Skeletal muscle tissue (tissue), 4 donors: Measurements from ENCODE around the gene EIF2B2. TPM values are rescaled to one million over a fixed set of nuclear protein-coding genes. Genes with fewer than 3 reads are reported as not detected.
"Not testable (repeated sequence)": the region's sequence is repeated elsewhere in the genome, so short reads cannot be mapped to it uniquely, and the experiment has no call there.

Experiments used
- H3K27ac ChIP-seq: one replicate; pipeline ENCODE4 v1.7.0; 2013; ENCODE audit warnings: mild to moderate bottlenecking, low read depth, low read length, inconsistent platforms
- H3K27me3 ChIP-seq, 3 donors: one replicate each; pipeline ENCODE4 v1.7.0; 2013; ENCODE audit warnings: low read length in 3 of 3; ENCODE audit not compliant: control insufficient read depth in 3 of 3, insufficient read depth in 3 of 3
- H3K36me3 ChIP-seq, 3 donors: one replicate each; pipeline ENCODE4 v1.7.0; 2013; ENCODE audit warnings: low read length in 3 of 3; ENCODE audit not compliant: control insufficient read depth in 3 of 3, insufficient read depth in 3 of 3
- H3K4me1 ChIP-seq, 3 donors: one replicate each; pipeline ENCODE4 v1.7.0; 2013; ENCODE audit warnings: low read length in 3 of 3, mild to moderate bottlenecking in 3 of 3; ENCODE audit not compliant: control insufficient read depth in 3 of 3, insufficient read depth in 3 of 3
- H3K4me3 ChIP-seq, 3 donors: one replicate each; pipeline ENCODE4 v1.7.0; 2013; ENCODE audit warnings: low read length in 3 of 3
- H3K9ac ChIP-seq, 3 donors: one replicate each; pipeline ENCODE4 v1.7.0; 2013; ENCODE audit warnings: low read length in 3 of 3, mild to moderate bottlenecking in 3 of 3, moderate library complexity in 2 of 3, low read depth in 1 of 3
- H3K9me3 ChIP-seq, 3 donors: one replicate each; pipeline ENCODE4 v1.7.0; 2013; ENCODE audit warnings: low read length in 3 of 3; ENCODE audit not compliant: control insufficient read depth in 3 of 3
- total RNA-seq: library from RNA; depleted of rRNA; stranded (reverse); fragments of >200 nt; gene quantifications from one replicate; pipeline ENCODE4 v1.2.3, GENCODE V29; 2014
- donor health status: Osteomylitis.

EIF2B2 gene
- total RNA-seq, 1 donor from 2014 or later = 18.8 TPM

DNA sequence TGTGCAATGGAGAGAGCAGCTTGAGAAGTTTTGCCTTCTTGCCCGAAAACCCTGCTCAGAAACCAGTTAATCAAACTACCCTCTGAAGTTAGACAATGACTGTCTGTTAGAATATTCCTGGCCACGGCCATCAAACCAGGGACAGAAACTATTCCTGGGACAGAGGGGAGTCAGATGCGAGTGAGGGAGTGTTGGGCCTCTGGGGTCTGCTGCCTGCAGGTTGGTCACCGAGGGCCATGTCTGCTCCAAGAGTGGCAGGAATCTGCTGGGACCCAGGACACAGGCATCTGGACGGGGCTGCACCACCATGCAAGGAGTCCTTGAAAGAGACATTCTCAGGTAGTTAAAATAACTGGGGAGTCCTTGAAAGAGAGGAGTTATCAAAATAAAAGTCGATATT is 16.9 kb upstream of the EIF2B2 start:
- no peaks in the 10 kb centered on the region for H3K36me3 ChIP-seq
- no peak overlapping the region for H3K4me3 ChIP-seq
- H3K9ac ChIP-seq = no peak overlapping the region
- peaks cover 15 to 25% (median 23%) of the 10 kb centered on the region in 3 donors for H3K4me1 ChIP-seq
- H3K27ac ChIP-seq = no peak overlapping the region
- H3K9me3 ChIP-seq = no peaks in the 10 kb centered on the region
- no peaks in the 10 kb centered on the region for H3K27me3 ChIP-seq

DNA sequence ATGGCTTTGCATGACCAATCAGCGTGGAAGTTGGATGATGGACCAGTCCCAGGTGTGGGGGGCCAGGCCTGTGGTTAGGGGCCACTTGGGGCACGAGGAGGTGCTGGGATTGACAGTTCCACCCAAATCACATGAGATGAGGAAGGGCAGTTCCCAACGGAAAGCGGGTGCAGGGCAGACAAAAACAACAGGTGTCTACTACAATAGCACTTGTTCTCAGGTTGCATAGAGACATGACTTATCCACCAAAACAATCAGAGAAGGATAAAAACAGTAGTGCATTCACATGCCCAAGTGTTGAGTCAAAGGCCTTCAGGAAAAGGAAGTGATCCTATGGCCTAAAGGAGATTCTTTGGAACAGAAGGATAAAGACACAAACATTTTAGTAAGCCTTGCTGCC is 14.6 kb upstream of the EIF2B2 start:
- Histone ChIP-seq H3K4me3 (peak overlapping the region in 1 of 3 donors; percentile 29), H3K36me3 (no peaks in the 10 kb centered on the region), H3K9me3 (no peaks in the 10 kb centered on the region), H3K27ac (peak overlapping the region; percentile 56), H3K27me3 (no peaks in the 10 kb centered on the region), H3K9ac (no peak overlapping the region), H3K4me1 (peaks cover 2 to 13% (median 12%) of the 10 kb centered on the region in 3 donors)

DNA sequence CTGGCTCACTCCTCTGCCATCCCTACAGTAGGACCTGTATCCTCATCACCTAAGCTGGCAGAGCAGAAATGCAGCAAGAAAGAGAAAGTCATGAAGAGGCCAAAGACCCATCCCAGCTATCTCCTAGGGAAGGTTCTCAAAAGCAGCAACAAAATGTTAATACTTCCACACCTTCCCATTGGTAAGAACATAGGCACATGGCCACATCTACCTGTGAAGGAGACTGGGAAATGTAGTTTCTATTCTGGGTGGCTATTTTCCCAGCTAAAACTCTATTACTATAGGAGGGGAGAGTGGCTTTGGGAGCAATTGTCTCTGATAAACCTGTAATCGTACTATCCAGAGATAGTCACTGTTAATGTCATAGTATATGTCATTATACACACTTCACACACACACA is 13.7 kb upstream of the EIF2B2 start:
- no peak overlapping the region for H3K9ac ChIP-seq
- no peaks in the 10 kb centered on the region for H3K9me3 ChIP-seq
- H3K4me3 ChIP-seq = no peak overlapping the region
- H3K4me1 ChIP-seq = peaks cover 2 to 13% (median 12%) of the 10 kb centered on the region in 3 donors
- H3K36me3 ChIP-seq = no peaks in the 10 kb centered on the region
- no peaks in the 10 kb centered on the region for H3K27me3 ChIP-seq
- H3K27ac ChIP-seq = no peak overlapping the region

DNA sequence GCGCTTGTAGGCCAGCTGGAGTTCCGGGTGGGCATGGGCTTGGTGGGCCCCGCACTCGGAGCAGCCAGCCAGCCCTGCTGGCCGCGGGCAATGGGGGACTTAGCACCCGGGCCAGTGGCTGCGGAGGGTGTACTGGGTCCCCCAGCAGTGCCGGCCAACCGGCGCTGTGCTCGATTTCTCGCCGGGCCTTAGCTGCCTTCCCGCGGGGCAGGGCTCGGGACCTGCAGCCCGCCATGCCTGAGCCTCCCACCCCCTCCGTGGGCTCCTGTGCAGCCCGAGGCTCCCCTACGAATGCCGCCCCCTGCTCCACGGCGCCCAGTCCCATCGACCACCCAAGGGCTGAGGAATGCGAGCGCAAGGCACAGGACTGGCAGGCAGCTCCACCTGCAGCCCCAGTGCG is 8.5 kb upstream of the EIF2B2 start:
- H3K36me3 ChIP-seq, H3K27ac ChIP-seq, H3K9me3 ChIP-seq, H3K4me3 ChIP-seq, H3K4me1 ChIP-seq, H3K9ac ChIP-seq, H3K27me3 ChIP-seq: not testable (repeated sequence)

DNA sequence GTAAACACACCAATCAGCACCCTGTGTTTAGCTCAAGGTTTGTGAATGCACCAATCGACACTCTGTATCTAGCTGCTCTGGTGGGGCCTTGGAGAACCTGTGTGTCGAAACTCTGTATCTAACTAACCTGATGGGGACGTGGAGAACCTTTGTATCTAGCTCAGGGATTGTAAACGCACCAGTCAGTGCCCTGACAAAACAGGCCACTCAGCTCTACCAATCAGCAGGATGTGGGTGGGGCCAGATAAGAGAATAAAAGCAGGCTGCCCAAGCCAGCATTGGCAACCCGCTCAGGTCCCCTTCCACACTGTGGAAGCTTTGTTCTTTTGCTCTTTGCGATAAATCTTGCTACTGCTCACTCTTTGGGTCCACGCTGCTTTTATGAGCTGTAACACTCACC is 6.9 kb upstream of the EIF2B2 start:
- H3K27ac ChIP-seq, H3K9me3 ChIP-seq, H3K4me1 ChIP-seq, H3K27me3 ChIP-seq, H3K36me3 ChIP-seq, H3K4me3 ChIP-seq, H3K9ac ChIP-seq: not testable (repeated sequence)

DNA sequence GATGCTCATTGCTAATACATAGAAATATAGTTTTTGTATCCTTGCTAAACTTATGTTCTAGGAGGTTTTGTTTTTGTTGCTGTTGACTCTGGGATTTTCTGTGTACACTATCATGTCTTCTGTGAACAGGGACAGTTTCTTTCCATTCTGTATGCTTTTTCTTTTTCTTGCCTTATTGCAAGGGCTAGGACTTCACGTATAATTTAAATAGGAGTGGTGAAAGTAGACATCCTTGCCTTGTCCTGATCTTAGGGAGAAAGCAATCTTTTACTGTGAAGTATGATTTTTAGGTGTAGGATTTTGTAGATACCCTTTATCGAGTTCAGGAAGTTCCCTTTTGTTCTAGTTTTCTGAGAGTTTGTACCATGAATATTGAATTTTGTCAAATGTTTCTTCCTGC is 1.5 kb upstream of the EIF2B2 start:
- Histone ChIP-seq H3K9me3 (no peaks in the 10 kb centered on the region), H3K27me3 (no peaks in the 10 kb centered on the region), H3K27ac (no peak overlapping the region), H3K4me3 (no peak overlapping the region), H3K4me1 (peaks cover 14 to 17% (median 15%) of the 10 kb centered on the region in 3 donors), H3K36me3 (peaks cover 8 to 11% (median 10%) of the 10 kb centered on the region in 3 donors), H3K9ac (no peak overlapping the region)

DNA sequence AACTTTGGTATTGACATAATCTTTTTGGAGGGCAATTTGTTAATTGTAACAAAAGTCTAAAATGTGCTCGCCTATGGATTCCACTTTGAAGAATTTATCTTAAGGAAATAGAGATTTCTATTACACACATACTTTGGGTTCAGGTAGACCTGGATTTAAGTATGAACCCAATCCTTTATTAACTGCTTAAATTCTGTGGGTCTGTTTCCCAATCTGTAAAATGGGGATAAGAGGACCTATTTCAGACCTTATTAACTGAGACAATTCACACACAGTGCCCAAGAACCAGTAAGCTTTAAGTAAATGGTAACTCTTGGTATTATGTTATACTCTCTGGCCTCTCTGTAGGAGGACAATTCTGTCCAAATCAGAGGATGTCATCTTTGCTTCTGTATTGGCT is 822 bp upstream of the EIF2B2 start:
- Histone ChIP-seq H3K4me3 (peak overlapping the region; percentile 93 to 99 (median 99)), H3K4me1 (peaks cover 14 to 17% (median 15%) of the 10 kb centered on the region in 3 donors), H3K27ac (peak overlapping the region; percentile 88), H3K27me3 (no peaks in the 10 kb centered on the region), H3K9me3 (no peaks in the 10 kb centered on the region), H3K36me3 (peaks cover 14 to 17% (median 16%) of the 10 kb centered on the region in 3 donors), H3K9ac (peak overlapping the region; percentile 91 to 97 (median 95))

DNA sequence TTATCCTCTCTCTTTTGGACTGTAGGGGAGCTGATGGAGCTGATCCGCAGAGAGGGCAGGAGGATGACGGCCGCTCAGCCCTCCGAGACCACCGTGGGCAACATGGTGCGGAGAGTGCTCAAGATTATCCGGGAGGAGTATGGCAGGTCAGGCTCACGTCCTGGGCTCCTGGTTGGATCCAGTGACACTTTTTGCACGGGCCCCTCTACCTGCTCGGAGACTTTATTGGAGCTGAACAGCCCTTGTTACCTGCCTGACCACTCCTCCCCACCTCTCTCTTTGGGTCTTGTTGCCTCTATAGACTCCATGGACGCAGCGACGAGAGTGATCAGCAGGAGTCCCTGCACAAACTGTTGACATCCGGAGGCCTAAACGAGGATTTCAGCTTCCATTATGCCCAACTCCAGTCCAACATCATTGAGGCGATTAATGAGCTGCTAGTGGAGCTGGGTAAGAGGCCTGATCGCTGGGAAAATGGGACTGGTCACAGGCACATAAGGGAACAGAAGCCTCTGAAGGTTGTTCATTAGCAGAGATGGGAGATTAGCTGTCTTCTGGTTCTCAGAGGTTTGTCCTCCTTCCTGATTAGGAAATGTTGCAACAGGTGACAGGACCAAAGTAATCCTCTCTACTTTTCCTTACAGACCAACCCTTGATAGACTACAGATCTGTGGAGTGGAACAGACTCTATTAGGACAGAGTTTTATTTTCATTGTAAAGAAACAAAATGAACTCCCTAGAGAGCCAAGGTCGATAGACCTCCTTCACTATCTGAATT is 718 bp downstream of the EIF2B2 start:
- peaks cover 26 to 32% (median 29%) of the 10 kb centered on the region in 3 donors for H3K36me3 ChIP-seq
- H3K9me3 ChIP-seq = no peaks in the 10 kb centered on the region
- peak overlapping the region; percentile 95 to 97 (median 96) for H3K9ac ChIP-seq
- no peaks in the 10 kb centered on the region for H3K27me3 ChIP-seq
- H3K4me3 ChIP-seq = peak overlapping the region; percentile 93 to 99 (median 99)
- peaks cover 14 to 17% (median 15%) of the 10 kb centered on the region in 3 donors for H3K4me1 ChIP-seq
- peak overlapping the region; percentile 88 for H3K27ac ChIP-seq

DNA sequence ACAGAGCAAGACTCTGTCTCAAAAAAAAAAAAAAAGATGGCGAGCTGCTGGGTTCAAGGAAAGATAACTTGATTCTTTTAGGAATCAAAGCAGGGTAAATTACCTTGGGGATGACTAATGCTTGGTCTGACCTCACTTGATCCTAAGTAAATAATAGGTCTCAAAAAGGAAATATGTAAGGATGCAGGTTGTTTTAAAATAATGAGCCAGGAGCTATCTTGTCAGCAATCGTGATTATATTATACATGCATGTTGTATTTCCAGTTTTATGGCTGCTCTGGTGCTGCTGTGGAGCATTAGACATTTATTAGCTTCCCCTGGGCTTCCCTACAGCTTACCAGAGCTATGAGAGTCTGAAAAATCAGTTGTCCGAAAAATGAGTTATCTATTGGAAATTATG is 2.6 kb downstream of the EIF2B2 start:
- Histone ChIP-seq H3K9me3 (no peaks in the 10 kb centered on the region), H3K4me1 (peaks cover 14 to 17% (median 15%) of the 10 kb centered on the region in 3 donors), H3K36me3 (peaks cover 37 to 51% (median 41%) of the 10 kb centered on the region in 3 donors)

DNA sequence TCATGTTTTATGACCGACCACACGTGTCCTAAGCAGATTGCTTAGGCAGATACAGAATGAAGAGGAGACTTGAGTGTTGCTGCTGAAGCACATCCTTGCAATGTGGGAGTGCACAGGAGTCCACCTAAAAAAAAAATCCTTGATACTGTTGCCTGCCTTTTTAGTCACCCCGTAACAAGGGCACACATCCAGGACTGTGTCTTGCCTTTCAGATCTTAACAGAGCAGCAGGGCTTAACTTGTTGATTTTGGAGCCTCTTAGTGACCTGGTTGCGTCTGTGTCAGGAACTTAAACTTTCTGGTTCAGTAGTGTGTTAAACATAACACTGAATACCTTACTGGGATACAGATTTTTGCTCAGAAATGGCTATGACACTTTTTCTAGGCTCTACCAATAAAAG is 6.5 kb downstream of the EIF2B2 start:
- no peaks in the 10 kb centered on the region for H3K9me3 ChIP-seq
- no peak overlapping the region for H3K4me3 ChIP-seq
- no peaks in the 10 kb centered on the region for H3K27me3 ChIP-seq
- H3K36me3 ChIP-seq = peaks cover 43 to 58% (median 53%) of the 10 kb centered on the region in 3 donors
- H3K27ac ChIP-seq = no peak overlapping the region
- peaks cover 15 to 28% (median 20%) of the 10 kb centered on the region in 3 donors for H3K4me1 ChIP-seq
- no peak overlapping the region for H3K9ac ChIP-seq

More for the DNA sequence above, 2.6 kb downstream of the EIF2B2 start:
- Histone ChIP-seq H3K27ac (no peak overlapping the region), H3K4me3 (no peak overlapping the region), H3K9ac (no peak overlapping the region), H3K27me3 (no peaks in the 10 kb centered on the region)
